Measurements from ENCODE around the gene XRCC3. TPM values are rescaled to one million over a fixed set of nuclear protein-coding genes. Genes with fewer than 3 reads are reported as not detected.

XRCC3 gene
- total and polyA plus RNA-seq, 4 donors, result 1.7 to 14.1 (median 2.8) TPM

- peaks cover 8 to 50% (median 31%) of the 10 kb centered on the region in 4 donors for H3K36me3 ChIP-seq (ENCODE audit: control insufficient read depth in 4 of 4, insufficient read depth in 3 of 4, low read depth in 1 of 4, low read length in 3 of 4)
- TF ChIP-seq HNF4A (conservative IDR thresholded peaks at IDR 0.05) (no peak), FOXA2 (IDR thresholded peaks at IDR 0.05) (no peak), SP1 (IDR thresholded peaks at IDR 0.05) (no peak), EGR1 (IDR thresholded peaks at IDR 0.05; ENCODE audit: low read depth in 2 of 2) (no peak), GABPA (IDR thresholded peaks at IDR 0.05 in 1 of 2, conservative IDR thresholded peaks at IDR 0.05 in 1 of 2) (no peak), HNF4G (IDR thresholded peaks at IDR 0.05) (no peak), CTCF (IDR thresholded peaks at IDR 0.05; ENCODE audit: low read depth, low read length, missing input control) (no peak), ZBTB33 (IDR thresholded peaks at IDR 0.05) (no peak), JUND (IDR thresholded peaks at IDR 0.05) (no peak), ATF3 (IDR thresholded peaks at IDR 0.05) (no peak), RXRA (IDR thresholded peaks at IDR 0.05) (no peak), TAF1 (conservative IDR thresholded peaks at IDR 0.05) (no peak)
- H3K4me3 ChIP-seq (ENCODE audit: low read depth in 1 of 3, low read length in 3 of 3), result no peak overlapping the region
These were observed 47.6 kb downstream of the XRCC3 start for GRCh38 chr14:103667671-103668070.

GRCh38 chr14:103663506-103663905 is 51.7 kb downstream of the XRCC3 start:
- 87% methylated on average over 13 of the region's 13 CpGs for WGBS

More at GRCh38 chr14:103667671-103668070, 47.6 kb downstream of the XRCC3 start:
- 89% methylated on average over 4 of the region's 4 CpGs for WGBS
- H3K4me1 ChIP-seq (ENCODE audit: control insufficient read depth in 4 of 4, insufficient read depth in 4 of 4, low read length in 3 of 4), result no peaks in the 10 kb centered on the region
- H3K27me3 ChIP-seq (ENCODE audit: control insufficient read depth in 4 of 4, insufficient read depth in 4 of 4, low read length in 3 of 4), result no peaks in the 10 kb centered on the region
- no peak overlapping the region for H3K27ac ChIP-seq (ENCODE audit: low read depth in 1 of 2, low read length in 2 of 2)
- no peaks in the 10 kb centered on the region for H3K9me3 ChIP-seq (ENCODE audit: control insufficient read depth in 4 of 4, low read length in 3 of 4)
- no peak overlapping the region for H3K9ac ChIP-seq (ENCODE audit: low read depth in 1 of 2, low read length in 2 of 2)
- DNase-seq (ENCODE audit: low spot score), result no peak

More at GRCh38 chr14:103663506-103663905, 51.7 kb downstream of the XRCC3 start:
- H3K27me3 ChIP-seq (ENCODE audit: control insufficient read depth in 4 of 4, insufficient read depth in 4 of 4, low read length in 3 of 4), result no peaks in the 10 kb centered on the region
- peaks cover 9 to 49% (median 25%) of the 10 kb centered on the region in 4 donors for H3K36me3 ChIP-seq (ENCODE audit: control insufficient read depth in 4 of 4, insufficient read depth in 3 of 4, low read depth in 1 of 4, low read length in 3 of 4)
- no peak for TF ChIP-seq ZBTB33 (IDR thresholded peaks at IDR 0.05)
- TF ChIP-seq HNF4G (IDR thresholded peaks at IDR 0.05), result no peak
- no peak for TF ChIP-seq CTCF (IDR thresholded peaks at IDR 0.05; ENCODE audit: low read depth, low read length, missing input control)
- no peak for TF ChIP-seq JUND (IDR thresholded peaks at IDR 0.05)
- TF ChIP-seq EGR1 (IDR thresholded peaks at IDR 0.05; ENCODE audit: low read depth in 2 of 2), result no peak
- TF ChIP-seq REST (IDR thresholded peaks at IDR 0.05), result no peak
- no peak for TF ChIP-seq RAD21 (IDR thresholded peaks at IDR 0.05)
- no peak for TF ChIP-seq NR2F2 (IDR thresholded peaks at IDR 0.05)
- TF ChIP-seq RXRA (IDR thresholded peaks at IDR 0.05), result no peak
- TF ChIP-seq TAF1 (conservative IDR thresholded peaks at IDR 0.05), result no peak
- TF ChIP-seq FOXA1 (IDR thresholded peaks at IDR 0.05), result no peak
- no peak for TF ChIP-seq ATF3 (IDR thresholded peaks at IDR 0.05)
- TF ChIP-seq GABPA (IDR thresholded peaks at IDR 0.05 in 1 of 2, conservative IDR thresholded peaks at IDR 0.05 in 1 of 2), result no peak
- TF ChIP-seq FOXA2 (IDR thresholded peaks at IDR 0.05), result no peak
- no peak overlapping the region for H3K9ac ChIP-seq (ENCODE audit: low read depth in 1 of 2, low read length in 2 of 2)
- H3K4me1 ChIP-seq (ENCODE audit: control insufficient read depth in 4 of 4, insufficient read depth in 4 of 4, low read length in 3 of 4), result no peaks in the 10 kb centered on the region
- no peak for DNase-seq (ENCODE audit: low spot score)
- no peaks in the 10 kb centered on the region for H3K9me3 ChIP-seq (ENCODE audit: control insufficient read depth in 4 of 4, low read length in 3 of 4)
- H3K27ac ChIP-seq (ENCODE audit: low read depth in 1 of 2, low read length in 2 of 2), result peak overlapping the region in 1 of 2 donors; percentile 33
- no peak overlapping the region for H3K4me3 ChIP-seq (ENCODE audit: low read depth in 1 of 3, low read length in 3 of 3)

Data from liver (tissue), 9 donors.